Stomach (tissue), 9 donors: ENCODE results near the gene WFDC12. TPM values are rescaled to one million over a fixed set of nuclear protein-coding genes. Genes with fewer than 3 reads are reported as not detected.
"Not testable (repeated sequence)": the region's sequence is repeated elsewhere in the genome, so short reads cannot be mapped to it uniquely, and the experiment has no call there.

Source experiments
- DNase-seq, 2 donors: peaks; one replicate each; pipeline versions ENCODE4 v3.0.0 to v3.0.0-alpha.2; 2013 to 2019
- H3K27ac ChIP-seq, 5 donors: fragments of 200-600 bp in 4 of 5; sonication (generic) in 4 of 5; one replicate each; pipeline ENCODE4 v1.5.1; 2013 to 2019; ENCODE audit warnings: mild to moderate bottlenecking in 1 of 5, moderate library complexity in 1 of 5
- H3K27me3 ChIP-seq, 3 donors: fragments of 200-600 bp; sonication (generic); one replicate each; pipeline ENCODE4 v1.5.1; 2017 to 2019; ENCODE audit warnings: mixed run types in 1 of 3
- H3K36me3 ChIP-seq, 4 donors: fragments of 200-600 bp; sonication (generic); 1 replicate in 3 of 4; 2 replicates in 1 of 4; pipeline ENCODE4 v1.5.1; 2016 to 2019
- H3K4me1 ChIP-seq, 4 donors: fragments of 200-600 bp; sonication (generic); one replicate each; pipeline ENCODE4 v1.5.1; 2016 to 2019
- H3K4me3 ChIP-seq, 4 donors: fragments of 200-600 bp; sonication (generic) in 3 of 4; one replicate each; pipeline ENCODE4 v1.5.1; 2016 to 2019; ENCODE audit warnings: mild to moderate bottlenecking in 1 of 4
- H3K9me3 ChIP-seq, 4 donors: fragments of 200-600 bp; sonication (generic); one replicate each; pipeline ENCODE4 v1.5.1; 2016 to 2019
- EP300 ChIP-seq: sonication (generic); formaldehyde crosslinking; IDR thresholded peaks from one replicate; pipeline ENCODE4 v1.6.1; 2017; ENCODE audit warnings: antibody characterized with exemption
- POLR2A ChIP-seq, 4 donors: fragments of 450-650 bp; IDR thresholded peaks; one replicate each; pipeline ENCODE4 v1.6.1; 2016; ENCODE audit warnings: antibody characterized with exemption in 4 of 4, control low read depth in 2 of 4, mild to moderate bottlenecking in 1 of 4, moderate library complexity in 1 of 4
- POLR2AphosphoS5 ChIP-seq, 3 donors: sonication (generic); formaldehyde crosslinking; IDR thresholded peaks; one replicate each; pipeline ENCODE4 v1.6.1; 2016; ENCODE audit warnings: antibody characterized with exemption in 3 of 3
- WGBS, 5 donors: extraction: QIAGEN DNeasy Blood & Tissue Kit in 3 of 5; methylation state at CpG; one replicate each; pipeline versions ENCODE4 v1.1.5 to v1.1.7; 2013 to 2018; 5-methylcytosine and 5-hydroxymethylcytosine counted together
- intact Hi-C: fragments of 100-400 bp; cut with DNase I; formaldehyde crosslinking; loops from one replicate; pipeline ENCODE4 v1.15.1; 2023; ENCODE audit warnings: low total_unique reads
- polyA plus RNA-seq, 3 donors: library from polyadenylated mRNA; stranded (reverse); fragments of 200-250 nt; gene quantifications; one replicate each; pipeline ENCODE4 v1.2.3, GENCODE V29; 2013
- total RNA-seq, 5 donors: library from RNA; depleted of rRNA; stranded (reverse); fragments of >200 nt; gene quantifications; one replicate each; pipeline versions ENCODE4 v1.1.0 to v1.2.3, GENCODE V29; 2014 to 2016
- TF ChIP-seq, protein P1 (sequence below), 7 experiments: fragments of 450-650 bp in 4 of 7; fragments of 200-600 bp in 3 of 7; sonication (generic) in 3 of 7; IDR thresholded peaks; one replicate each; pipeline ENCODE4 v1.5.1; 2016 to 2019; ENCODE audit warnings: antibody characterized with exemption in 7 of 7, control low read depth in 2 of 7, mild to moderate bottlenecking in 1 of 7
- donor health status: healthy with polysubstance abuse.
- donor health status: Bipolar disorder and iron deficiency.
- donor health status: healthy.

Gene WFDC12
- total and polyA plus RNA-seq, 8 donors = 0.15 TPM; not detected in 7

DNA sequence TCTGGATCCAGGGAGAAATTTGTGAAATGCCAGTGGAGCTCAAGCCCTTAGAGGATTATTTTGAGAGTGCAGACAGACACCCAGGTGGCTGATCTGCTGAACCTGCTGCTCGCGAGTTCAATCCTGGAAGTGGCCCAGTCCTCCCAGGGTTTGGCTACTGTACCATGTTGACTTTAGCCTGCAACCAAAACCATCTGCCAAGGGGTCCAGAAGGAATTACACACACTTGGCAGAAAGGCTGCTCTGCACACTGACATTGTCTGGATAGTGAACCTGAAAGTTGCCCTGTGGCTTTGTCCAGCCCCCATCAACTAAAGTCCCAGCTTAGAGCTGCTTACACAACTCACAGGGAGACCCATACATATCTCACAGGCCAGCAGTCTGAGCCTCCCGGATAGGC lies 28.9 kb upstream of the WFDC12 start:
- H3K9me3 ChIP-seq = peaks cover 0 to 9% (median 4%) of the 10 kb centered on the region in 4 donors
- H3K36me3 ChIP-seq = no peaks in the 10 kb centered on the region
- intact Hi-C loops = no loop called here
- H3K4me3 ChIP-seq = no peak overlapping the region
- 55 to 100% (median 61%) methylated on average over 2 to 3 of the region's 3 CpGs for WGBS, 5 donors
- H3K27me3 ChIP-seq = peaks cover 0 to 19% (median 3%) of the 10 kb centered on the region in 3 donors
- TF ChIP-seq, protein P1, sequence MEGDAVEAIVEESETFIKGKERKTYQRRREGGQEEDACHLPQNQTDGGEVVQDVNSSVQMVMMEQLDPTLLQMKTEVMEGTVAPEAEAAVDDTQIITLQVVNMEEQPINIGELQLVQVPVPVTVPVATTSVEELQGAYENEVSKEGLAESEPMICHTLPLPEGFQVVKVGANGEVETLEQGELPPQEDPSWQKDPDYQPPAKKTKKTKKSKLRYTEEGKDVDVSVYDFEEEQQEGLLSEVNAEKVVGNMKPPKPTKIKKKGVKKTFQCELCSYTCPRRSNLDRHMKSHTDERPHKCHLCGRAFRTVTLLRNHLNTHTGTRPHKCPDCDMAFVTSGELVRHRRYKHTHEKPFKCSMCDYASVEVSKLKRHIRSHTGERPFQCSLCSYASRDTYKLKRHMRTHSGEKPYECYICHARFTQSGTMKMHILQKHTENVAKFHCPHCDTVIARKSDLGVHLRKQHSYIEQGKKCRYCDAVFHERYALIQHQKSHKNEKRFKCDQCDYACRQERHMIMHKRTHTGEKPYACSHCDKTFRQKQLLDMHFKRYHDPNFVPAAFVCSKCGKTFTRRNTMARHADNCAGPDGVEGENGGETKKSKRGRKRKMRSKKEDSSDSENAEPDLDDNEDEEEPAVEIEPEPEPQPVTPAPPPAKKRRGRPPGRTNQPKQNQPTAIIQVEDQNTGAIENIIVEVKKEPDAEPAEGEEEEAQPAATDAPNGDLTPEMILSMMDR (IDR thresholded peaks at IDR 0.05) = no peak
- TF ChIP-seq POLR2A (IDR thresholded peaks at IDR 0.05) (no peak), EP300 (no peak), POLR2AphosphoS5 (IDR thresholded peaks at IDR 0.05) (no peak)
- H3K4me1 ChIP-seq = no peaks in the 10 kb centered on the region
- no peak for DNase-seq
- H3K27ac ChIP-seq = no peak overlapping the region

DNA sequence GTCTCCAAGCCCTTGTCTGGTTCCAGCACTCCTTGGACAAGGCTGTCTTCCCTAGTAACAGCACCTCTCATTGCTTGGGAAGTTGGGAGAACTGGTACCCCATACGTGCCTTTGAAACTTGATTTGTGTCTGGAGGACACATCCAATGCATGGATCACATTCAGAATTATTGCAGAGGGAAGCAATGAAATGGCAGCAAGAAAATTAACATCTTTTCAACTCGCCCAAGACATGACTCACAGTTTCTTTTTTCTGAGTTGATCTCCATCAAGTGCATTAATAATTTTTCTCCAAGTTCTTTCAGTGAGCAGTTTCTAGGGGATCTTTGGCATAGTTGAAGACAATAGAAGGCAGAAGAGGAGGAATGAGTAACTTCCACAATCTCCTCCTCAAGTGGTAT lies 28.1 kb upstream of the WFDC12 start:
- H3K9me3 ChIP-seq = peaks cover 0 to 9% (median 2%) of the 10 kb centered on the region in 4 donors
- no peak overlapping the region for H3K27ac ChIP-seq
- no peaks in the 10 kb centered on the region for H3K4me1 ChIP-seq
- no peak for DNase-seq
- 57 to 67% (median 65%) methylated on average over 2 of the region's 2 CpGs for WGBS, 5 donors
- H3K36me3 ChIP-seq = no peaks in the 10 kb centered on the region
- H3K4me3 ChIP-seq = no peak overlapping the region
- no peak for TF ChIP-seq POLR2A (IDR thresholded peaks at IDR 0.05)
- no peak for TF ChIP-seq POLR2AphosphoS5 (IDR thresholded peaks at IDR 0.05)
- TF ChIP-seq, protein P1 (IDR thresholded peaks at IDR 0.05) = no peak
- no peak for TF ChIP-seq EP300
- intact Hi-C loops = no loop called here
- peaks cover 0 to 24% (median 3%) of the 10 kb centered on the region in 3 donors for H3K27me3 ChIP-seq

DNA sequence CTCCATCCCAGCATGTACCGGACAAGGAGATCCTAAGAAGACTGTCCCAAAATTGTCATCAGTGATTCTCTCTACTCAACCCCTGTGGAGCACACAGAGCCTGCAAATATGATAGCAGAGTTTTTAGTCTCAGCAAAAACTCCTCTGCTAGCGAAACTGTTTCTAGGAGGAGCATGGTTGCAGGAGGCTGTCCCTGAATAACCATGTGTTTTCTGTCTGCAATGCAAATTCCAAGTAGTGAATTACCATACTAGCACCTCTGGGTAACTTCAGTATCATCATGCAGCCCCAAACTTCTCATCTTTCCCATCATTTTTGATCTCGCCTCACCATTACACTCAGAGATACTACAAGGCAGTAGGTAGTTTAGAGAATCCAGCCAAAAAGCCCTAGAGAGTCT lies 24.8 kb upstream of the WFDC12 start:
- TF ChIP-seq POLR2AphosphoS5 (IDR thresholded peaks at IDR 0.05) (no peak), POLR2A (IDR thresholded peaks at IDR 0.05) (no peak), EP300 (no peak)
- TF ChIP-seq, protein P1 (IDR thresholded peaks at IDR 0.05) = no peak
- no peak overlapping the region for H3K27ac ChIP-seq
- no peaks in the 10 kb centered on the region for H3K4me1 ChIP-seq
- intact Hi-C loops = no loop called here
- H3K9me3 ChIP-seq = no peaks in the 10 kb centered on the region
- H3K36me3 ChIP-seq = no peaks in the 10 kb centered on the region
- H3K27me3 ChIP-seq = peaks cover 0 to 29% (median 3%) of the 10 kb centered on the region in 3 donors
- no peak for DNase-seq
- WGBS, 5 donors = 79 to 92% (median 89%) methylated on average over 3 of the region's 3 CpGs
- H3K4me3 ChIP-seq = no peak overlapping the region

DNA sequence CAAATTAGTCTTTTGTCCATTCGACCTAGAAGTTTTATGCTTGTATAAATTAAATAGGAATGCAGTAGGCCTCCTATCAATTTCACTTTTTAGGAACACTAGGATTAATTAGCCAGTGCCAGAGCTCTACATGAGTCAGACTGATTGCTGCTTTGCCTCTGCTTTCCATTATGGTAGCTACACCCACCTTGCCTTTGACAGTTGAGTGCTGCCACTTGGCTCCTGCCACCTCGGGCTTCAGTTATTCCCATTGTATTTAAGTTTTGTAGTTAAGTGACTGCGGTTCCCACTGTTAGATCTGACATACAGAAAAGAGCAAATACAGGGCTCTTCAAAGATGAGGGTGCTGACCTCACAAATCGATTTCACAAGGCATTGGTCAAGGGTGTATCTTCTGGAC lies 16.6 kb upstream of the WFDC12 start:
- no peak for DNase-seq
- Histone ChIP-seq H3K4me1 (peaks cover 0 to 9% (median 0%) of the 10 kb centered on the region in 4 donors), H3K36me3 (no peaks in the 10 kb centered on the region), H3K27ac (no peak overlapping the region), H3K9me3 (no peaks in the 10 kb centered on the region), H3K27me3 (peaks cover 0 to 23% (median 0%) of the 10 kb centered on the region in 3 donors), H3K4me3 (no peak overlapping the region)
- WGBS, 5 donors = 72 to 77% (median 74%) methylated on average over 4 of the region's 4 CpGs
- intact Hi-C loops = no loop called here
- TF ChIP-seq, protein P1 (IDR thresholded peaks at IDR 0.05) = no peak

DNA sequence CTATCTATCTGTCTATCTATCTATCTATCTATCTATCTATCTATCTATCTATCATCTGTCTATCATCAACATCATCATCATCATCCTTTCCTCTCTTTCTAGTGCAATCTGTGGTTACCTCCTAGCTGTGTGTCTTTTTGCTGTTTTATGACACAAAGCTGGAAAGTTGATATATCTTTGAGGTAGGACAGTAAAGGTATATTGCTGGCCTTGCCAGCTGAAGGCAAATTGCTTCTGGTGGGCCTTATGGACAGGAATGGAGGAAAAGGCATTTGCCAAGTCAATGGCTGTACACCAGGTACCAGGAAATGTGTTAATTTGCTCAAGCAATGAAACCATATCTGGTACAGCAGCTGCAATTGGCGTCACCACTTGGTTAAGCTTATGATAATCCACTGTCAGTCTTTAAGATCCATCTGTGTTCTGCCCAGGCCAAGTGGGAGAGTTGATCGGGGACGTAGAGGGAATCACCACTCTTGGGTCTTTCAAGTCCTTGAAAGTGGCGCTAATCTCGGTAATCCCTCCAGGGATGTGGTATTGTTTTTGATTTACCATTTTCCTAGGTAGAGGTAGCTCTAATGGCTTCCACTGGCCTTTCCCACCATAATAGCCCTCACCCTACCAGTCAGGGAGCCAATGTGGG lies 15.6 kb upstream of the WFDC12 start:
- intact Hi-C loops = loop anchor here (10.0 kb wide), 1 partner anchor 145 kb away; no protein-coding TSS in a partner anchor

More for the DNA sequence above, 15.6 kb upstream of the WFDC12 start:
- WGBS, 5 donors = 92 to 95% (median 94%) methylated on average over 5 of the region's 5 CpGs
- not testable (repeated sequence) for H3K4me1 ChIP-seq, H3K27ac ChIP-seq, H3K4me3 ChIP-seq, H3K36me3 ChIP-seq, H3K9me3 ChIP-seq, DNase-seq
- H3K27me3 ChIP-seq = peaks cover 0 to 25% (median 0%) of the 10 kb centered on the region in 3 donors
